D721Med (cell line): ENCODE data around the gene CIROP.

Source experiments
- DNase-seq: peaks from one replicate; pipeline ENCODE4 v3.0.0; 2011; ENCODE audit warnings: low spot score; ENCODE audit not compliant: insufficient read length
- FAIRE-seq: peaks from 2 replicates; lab custom pipeline; 2011; peaks lifted over from hg19 to GRCh38; lab: Jason Lieb, UNC
- CTCF ChIP-seq: IDR thresholded peaks from 2 replicates; pipeline ENCODE4 v1.5.1; 2012; ENCODE audit warnings: mild to moderate bottlenecking, control low read depth; ENCODE audit not compliant: insufficient read depth; ENCODE audit errors: missing control alignments

CIROP gene

GRCh38 chr14:23071244-23071920, 33.4 kb downstream of the CIROP start:
- DNase-seq = no peak
- FAIRE-seq = no peak
- TF ChIP-seq CTCF = no peak

- no peak for DNase-seq
These were observed 34.3 kb downstream of the CIROP start for GRCh38 chr14:23070262-23071129.

GRCh38 chr14:23069413-23069806, 35.4 kb downstream of the CIROP start:
- no peak for TF ChIP-seq CTCF
- DNase-seq = no peak
- FAIRE-seq = no peak

More at GRCh38 chr14:23070262-23071129, 34.3 kb downstream of the CIROP start:
- no peak for TF ChIP-seq CTCF
- no peak for FAIRE-seq

- DNase-seq = peak; percentile 93
- FAIRE-seq = no peak
- TF ChIP-seq CTCF = peak; percentile 99
These were observed 35.9 kb downstream of the CIROP start for GRCh38 chr14:23068789-23069412.

- TF ChIP-seq CTCF = no peak
- FAIRE-seq (no peak), DNase-seq (no peak)
These were observed 36.7 kb downstream of the CIROP start for GRCh38 chr14:23067847-23068788.
